Measurements from ENCODE around the gene NXPH1.

Gene NXPH1

DNA sequence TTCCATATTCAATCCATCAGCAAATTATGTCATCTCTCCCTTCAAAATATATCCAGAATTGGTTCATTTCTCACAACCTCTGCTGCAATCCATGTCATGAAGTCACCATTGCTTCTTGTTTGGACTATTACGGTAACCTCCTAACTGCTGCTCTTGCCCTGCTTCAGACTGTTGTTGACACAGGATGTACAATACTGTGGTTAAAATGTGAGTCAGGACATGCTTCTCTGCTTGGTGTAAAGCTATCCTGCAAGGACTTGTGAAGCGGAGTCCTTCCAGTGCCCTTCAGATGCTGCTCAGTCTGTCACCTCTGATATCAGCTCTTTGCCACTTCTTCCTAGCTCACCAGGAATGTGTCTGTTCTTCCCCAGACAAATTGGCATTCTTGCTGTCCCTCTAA is 10.4 kb upstream of the NXPH1 start:
- no peak overlapping the region for H3K27ac ChIP-seq
- TF ChIP-seq, protein P1, sequence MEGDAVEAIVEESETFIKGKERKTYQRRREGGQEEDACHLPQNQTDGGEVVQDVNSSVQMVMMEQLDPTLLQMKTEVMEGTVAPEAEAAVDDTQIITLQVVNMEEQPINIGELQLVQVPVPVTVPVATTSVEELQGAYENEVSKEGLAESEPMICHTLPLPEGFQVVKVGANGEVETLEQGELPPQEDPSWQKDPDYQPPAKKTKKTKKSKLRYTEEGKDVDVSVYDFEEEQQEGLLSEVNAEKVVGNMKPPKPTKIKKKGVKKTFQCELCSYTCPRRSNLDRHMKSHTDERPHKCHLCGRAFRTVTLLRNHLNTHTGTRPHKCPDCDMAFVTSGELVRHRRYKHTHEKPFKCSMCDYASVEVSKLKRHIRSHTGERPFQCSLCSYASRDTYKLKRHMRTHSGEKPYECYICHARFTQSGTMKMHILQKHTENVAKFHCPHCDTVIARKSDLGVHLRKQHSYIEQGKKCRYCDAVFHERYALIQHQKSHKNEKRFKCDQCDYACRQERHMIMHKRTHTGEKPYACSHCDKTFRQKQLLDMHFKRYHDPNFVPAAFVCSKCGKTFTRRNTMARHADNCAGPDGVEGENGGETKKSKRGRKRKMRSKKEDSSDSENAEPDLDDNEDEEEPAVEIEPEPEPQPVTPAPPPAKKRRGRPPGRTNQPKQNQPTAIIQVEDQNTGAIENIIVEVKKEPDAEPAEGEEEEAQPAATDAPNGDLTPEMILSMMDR (conservative IDR thresholded peaks at IDR 0.05) = no peak

DNA sequence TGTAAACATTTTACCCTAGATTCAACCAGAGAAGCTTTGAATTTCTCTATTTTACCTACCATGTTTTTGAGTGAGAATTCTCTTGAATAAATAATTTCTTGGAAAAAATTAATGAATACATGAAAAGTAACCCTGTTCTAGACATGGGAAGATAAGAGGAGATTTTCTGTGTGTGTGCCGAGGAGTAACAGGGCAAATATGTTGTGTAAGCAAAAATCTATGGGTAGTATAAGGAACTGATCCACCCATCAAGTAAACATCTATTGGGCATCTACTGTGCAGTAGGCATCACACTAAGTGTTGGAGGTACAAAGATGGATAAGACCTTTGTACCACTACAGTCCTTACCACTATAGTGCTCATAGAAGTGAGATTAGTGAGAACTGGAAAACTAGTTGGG is 8.2 kb upstream of the NXPH1 start:
- TF ChIP-seq, protein P1 (conservative IDR thresholded peaks at IDR 0.05) = no peak
- no peak overlapping the region for H3K27ac ChIP-seq

DNA sequence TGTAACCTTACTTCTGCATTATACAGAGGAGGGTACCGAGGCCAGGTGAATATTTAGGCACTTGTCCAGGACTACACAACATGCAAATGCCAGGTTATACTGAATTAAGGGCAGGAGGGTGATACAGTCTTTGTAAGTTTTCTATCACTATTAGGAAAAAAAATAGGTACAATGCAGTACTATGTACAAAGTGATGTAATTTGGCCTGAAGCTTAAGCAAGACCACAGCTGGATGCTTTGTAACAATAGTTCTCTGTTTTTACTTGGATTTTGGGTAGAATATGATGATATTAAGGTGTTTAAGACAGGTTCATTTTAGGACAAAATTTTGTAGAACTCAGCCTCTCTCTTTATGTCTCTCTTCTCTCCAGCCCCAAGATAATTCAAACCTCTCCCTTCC is 2.8 kb upstream of the NXPH1 start:
- no peak overlapping the region for H3K27ac ChIP-seq
- TF ChIP-seq, protein P1 (conservative IDR thresholded peaks at IDR 0.05) = no peak

DNA sequence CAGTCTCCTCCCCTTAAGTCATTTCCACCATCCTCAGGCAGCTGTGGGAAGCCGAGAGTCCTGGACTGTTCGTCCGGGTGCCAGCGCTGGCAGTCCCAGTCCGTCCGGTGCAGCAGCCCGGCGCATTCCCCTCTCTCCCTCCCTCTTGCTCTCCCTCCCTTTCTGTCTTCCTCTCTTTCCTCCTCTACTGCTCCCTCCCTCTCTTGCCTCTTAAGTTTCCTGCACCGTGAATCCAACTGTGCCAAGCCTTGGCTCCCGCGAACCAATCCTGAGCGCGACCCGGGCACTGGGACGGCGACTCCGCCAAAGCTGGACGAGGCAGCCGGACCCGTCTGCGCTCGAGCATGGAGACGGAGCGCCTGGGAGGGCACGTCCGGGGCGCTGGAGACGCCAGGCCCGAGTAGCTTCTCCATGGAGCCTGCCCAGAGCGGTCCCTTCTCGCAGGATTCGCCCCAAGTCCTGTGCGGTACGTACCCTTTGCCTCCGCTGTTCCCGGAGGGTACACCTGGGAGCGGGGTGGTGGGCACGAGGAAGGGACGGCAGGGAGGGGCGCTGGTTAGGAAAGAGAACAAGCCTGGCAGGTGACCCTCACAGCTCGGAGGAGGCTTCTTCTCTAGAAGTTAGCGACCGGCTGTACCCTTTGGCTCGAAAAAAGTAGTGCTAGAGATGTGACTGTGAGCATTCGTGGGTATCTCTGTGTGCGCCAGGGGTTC is 1.0 kb downstream of the NXPH1 start:
- TF ChIP-seq, protein P1 (conservative IDR thresholded peaks at IDR 0.05) = no peak

DNA sequence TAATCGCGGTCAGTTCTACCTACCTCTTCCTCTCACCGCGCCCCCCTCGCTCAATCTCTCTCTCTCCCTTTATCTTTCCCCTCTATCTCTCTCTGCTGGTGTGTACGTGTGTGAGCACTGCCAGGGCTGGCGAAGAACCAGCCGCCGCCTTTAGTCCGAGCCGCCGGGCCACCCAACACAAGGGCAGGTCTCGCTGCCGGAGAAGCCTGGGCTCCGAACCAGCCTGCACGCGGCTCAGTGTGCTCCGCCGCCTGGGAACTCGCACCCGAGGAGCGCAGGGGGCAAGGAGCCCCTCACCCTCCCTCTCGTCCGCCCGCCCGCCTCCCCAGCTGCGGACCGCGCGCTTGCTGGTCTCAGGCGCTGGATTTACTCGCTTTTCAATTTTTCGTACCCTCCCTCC is 1.7 kb downstream of the NXPH1 start:
- H3K27ac ChIP-seq = no peak overlapping the region
- TF ChIP-seq, protein P1 (conservative IDR thresholded peaks at IDR 0.05) = no peak

More for the DNA sequence above, 1.0 kb downstream of the NXPH1 start:
- H3K27ac ChIP-seq = no peak overlapping the region; the same call in 1 of the 2 replicates

DNA sequence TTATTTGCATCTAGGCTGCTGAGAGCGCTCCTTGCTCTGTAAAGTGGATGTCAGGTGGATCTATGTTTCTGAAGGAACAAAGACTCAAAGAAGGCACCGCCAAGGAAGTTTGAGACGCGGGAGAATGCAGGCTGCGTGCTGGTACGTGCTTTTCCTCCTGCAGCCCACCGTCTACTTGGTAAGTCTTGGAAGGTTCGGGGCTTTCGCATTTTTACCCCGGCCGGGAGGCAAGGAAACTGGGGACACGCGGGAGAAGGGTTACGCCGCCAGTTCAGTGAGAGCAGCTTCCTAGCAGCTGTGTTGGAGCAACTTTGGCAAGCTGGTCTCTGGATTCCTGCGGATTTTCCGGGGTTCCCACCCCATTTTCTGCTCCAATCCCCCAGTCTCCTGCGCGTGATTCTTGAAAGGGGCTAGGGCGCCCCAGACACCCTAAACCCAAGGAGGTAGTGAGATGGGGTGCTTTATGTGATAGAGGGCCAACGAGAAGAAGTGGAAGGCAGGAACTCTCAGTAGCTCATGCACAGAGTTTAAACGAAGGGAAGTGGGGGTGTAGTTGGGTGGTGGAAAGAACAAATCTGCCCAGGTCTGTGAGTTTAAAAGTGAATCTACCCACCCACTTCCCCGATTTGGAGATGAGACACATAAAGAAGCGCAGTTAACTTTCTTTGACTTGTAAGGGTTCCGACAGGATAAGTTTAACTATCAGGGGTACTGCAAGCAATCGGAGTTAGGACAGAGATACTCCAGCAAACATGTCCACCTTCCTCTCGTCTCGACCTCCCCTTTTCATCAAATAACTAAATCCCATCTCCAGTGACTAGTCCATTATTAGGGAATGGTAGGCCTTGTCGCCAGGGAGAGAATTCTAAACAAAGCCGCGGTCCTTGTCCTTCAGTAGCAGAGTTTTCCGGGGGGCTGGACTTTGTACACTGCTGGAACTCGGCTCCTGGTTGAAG is 2.5 kb downstream of the NXPH1 start:
- TF ChIP-seq, protein P1 (conservative IDR thresholded peaks at IDR 0.05) = no peak
- H3K27ac ChIP-seq = no peak overlapping the region

DNA sequence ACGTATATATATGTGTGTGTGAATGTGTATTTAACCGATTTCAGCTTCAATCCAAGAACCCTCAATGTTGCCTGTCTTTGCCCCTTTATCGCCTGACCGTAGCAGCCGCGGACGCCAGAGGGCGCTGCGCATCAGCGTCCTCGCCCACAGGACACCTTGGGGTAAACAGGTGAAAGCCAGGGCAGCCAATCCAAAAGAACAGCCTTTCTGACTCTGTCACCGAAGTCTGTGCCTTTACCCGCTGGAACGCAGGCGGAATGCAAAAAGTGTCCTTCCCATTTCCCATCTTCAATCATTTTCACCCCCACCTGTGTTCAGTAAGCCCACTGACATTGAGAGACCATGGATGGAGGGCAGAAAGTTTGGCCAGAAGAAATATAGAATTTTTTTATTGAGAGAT is 3.6 kb downstream of the NXPH1 start:
- TF ChIP-seq, protein P1 (conservative IDR thresholded peaks at IDR 0.05) = peak; percentile 95
- no peak overlapping the region; the same call in 1 of the 2 replicates for H3K27ac ChIP-seq

Data from VCaP (cell line).